HCT116 (cell line): ENCODE data around the gene LPAR2. TPM values are rescaled to one million over a fixed set of nuclear protein-coding genes. Genes with fewer than 3 reads are reported as not detected.

Experiments
- ATAC-seq: fragments of 200-7000 bp; cut with Tn5 transposase; 2 replicates; pipeline ENCODE4 v1.9.1; 2020; ENCODE audit warnings: mild to moderate bottlenecking, moderate library complexity
- BruUV-seq: library from RNA; stranded (reverse); fragments of 400-500 nt; replicated peaks from 2 replicates; lab custom pipeline; 2021; lab: Mats Ljungman, UMichigan
- CTCF ChIA-PET: fragments of 300-600 bp; sonication (Branson Sonifier 250); formaldehyde crosslinking; loops from one replicate; lab custom pipeline; 2021; ENCODE audit warnings: antibody characterized with exemption; lab: Charles Lee
- POLR2A ChIA-PET: fragments of 300-600, 350-600 bp; sonication (Branson Sonifier 250); formaldehyde crosslinking; loops from one replicate; lab custom pipeline; 2021; ENCODE audit warnings: antibody characterized with exemption; lab: Charles Lee
- RAD21 ChIA-PET, 2 experiments: fragments of 300-600 bp; sonication (Branson Sonifier 250); formaldehyde crosslinking; loops; one replicate each; lab custom pipeline; 2023; ENCODE audit warnings: low total read pairs in 2 of 2; ENCODE audit not compliant: uncharacterized antibody in 2 of 2, unreplicated experiment in 2 of 2, low non-redundant PET in 1 of 2; lab: Charles Lee
- DNase-seq: peaks from one replicate; pipeline ENCODE4 v3.0.0-alpha.2; 2010; ENCODE audit warnings: low read depth, low spot score
- H2AFZ ChIP-seq: fragments of 200-600 bp; shearing (Covaris generic), sonication (generic); 2 replicates; pipeline ENCODE4 v1.6.1; 2017; ENCODE audit warnings: low read depth, mixed run types, mixed read lengths, antibody characterized with exemption, low read length; ENCODE audit not compliant: poor library complexity, severe bottlenecking
- H3K27ac ChIP-seq: 2 replicates; pipeline ENCODE4 v1.5.1; 2012; ENCODE audit warnings: low read depth, low read length
- H3K27me3 ChIP-seq: fragments of 200-600 bp; sonication (generic); 2 replicates; pipeline ENCODE4 v1.6.1; 2016; ENCODE audit warnings: mixed run types, low read length, mixed read lengths; ENCODE audit not compliant: insufficient read depth
- H3K36me3 ChIP-seq, 2 experiments: fragments of 200-500 bp in 1 of 2; fragments of 200-600 bp in 1 of 2; sonication (Bioruptor generic) in 1 of 2; sonication (generic) in 1 of 2; 2 replicates each; pipeline versions ENCODE4 v1.5.1 to v1.6.1; 2014 to 2016; ENCODE audit warnings: low read length in 2 of 2, inconsistent platforms in 1 of 2, mixed read lengths in 1 of 2, mixed run types in 1 of 2; ENCODE audit not compliant: insufficient read depth in 2 of 2, control insufficient read depth in 1 of 2
- H3K4me1 ChIP-seq, 2 experiments: fragments of 200-600 bp in 1 of 2; sonication (generic) in 1 of 2; 2 replicates each; pipeline versions ENCODE4 v1.5.1 to v1.6.1; 2012 to 2017; ENCODE audit warnings: low read length in 2 of 2, inconsistent platforms in 1 of 2, mild to moderate bottlenecking in 1 of 2, mixed read lengths in 1 of 2, mixed run types in 1 of 2, moderate library complexity in 1 of 2; ENCODE audit not compliant: insufficient read depth in 2 of 2, control insufficient read depth in 1 of 2
- H3K4me2 ChIP-seq: fragments of 200-600 bp; sonication (generic); 2 replicates; pipeline ENCODE4 v1.6.1; 2017; ENCODE audit warnings: mixed run types, low read length, mixed read lengths
- H3K4me3 ChIP-seq, 2 experiments: fragments of 200-600 bp in 1 of 2; sonication (generic) in 1 of 2; replicated peaks in 1 of 2; 2 replicates each; pipeline ENCODE4 v1.5.1; 2011 to 2016; ENCODE audit warnings: low read length in 2 of 2, control low read depth in 1 of 2, low read depth in 1 of 2, mild to moderate bottlenecking in 1 of 2, mixed read lengths in 1 of 2, mixed run types in 1 of 2
- H3K79me2 ChIP-seq: fragments of 200-600 bp; sonication (generic); 2 replicates; pipeline ENCODE4 v1.6.1; 2017; ENCODE audit warnings: mild to moderate bottlenecking, mixed run types, low read length, moderate library complexity, mixed read lengths; ENCODE audit not compliant: insufficient read depth
- H3K9ac ChIP-seq: fragments of 200-600 bp; sonication (generic); 2 replicates; pipeline ENCODE4 v1.6.1; 2016; ENCODE audit warnings: low read length, mixed read lengths
- H3K9me2 ChIP-seq: fragments of 200-600 bp; sonication (generic), shearing (Covaris generic); 2 replicates; pipeline ENCODE4 v1.6.1; 2017; ENCODE audit warnings: mixed run types, mild to moderate bottlenecking, moderate library complexity; ENCODE audit not compliant: insufficient read depth
- H3K9me3 ChIP-seq, 2 experiments: fragments of 200-500 bp in 1 of 2; fragments of 200-600 bp in 1 of 2; sonication (Bioruptor generic) in 1 of 2; sonication (generic) in 1 of 2; 2 replicates each; pipeline ENCODE4 v1.6.1; 2014 to 2017; ENCODE audit warnings: low read length in 2 of 2, mixed read lengths in 2 of 2, inconsistent platforms in 1 of 2, low read depth in 1 of 2, mild to moderate bottlenecking in 1 of 2, mixed run types in 1 of 2, moderate library complexity in 1 of 2; ENCODE audit not compliant: control insufficient read depth in 1 of 2, insufficient read depth in 1 of 2
- H4K20me1 ChIP-seq: fragments of 200-600 bp; sonication (generic), shearing (Covaris generic); 2 replicates; pipeline ENCODE4 v1.6.1; 2017; ENCODE audit warnings: mixed run types, mild to moderate bottlenecking, moderate library complexity; ENCODE audit not compliant: insufficient read depth
- ATF3 ChIP-seq: IDR thresholded peaks from 2 replicates; pipeline ENCODE4 v1.6.1; 2012
- CBX3 ChIP-seq: IDR thresholded peaks from 2 replicates; pipeline ENCODE4 v1.6.1; 2012; ENCODE audit warnings: low read depth
- CEBPB ChIP-seq: IDR thresholded peaks from 2 replicates; pipeline ENCODE4 v1.6.1; 2012; ENCODE audit warnings: low read depth
- EGR1 ChIP-seq: IDR thresholded peaks from 2 replicates; pipeline ENCODE4 v1.6.1; 2012; ENCODE audit warnings: low read depth
- ELF1 ChIP-seq: IDR thresholded peaks from 2 replicates; pipeline ENCODE4 v1.6.1; 2012; ENCODE audit warnings: low read depth, borderline replicate concordance
- EZH2 ChIP-seq: fragments of 200-600 bp; sonication (generic); IDR thresholded peaks from 2 replicates; pipeline ENCODE4 v1.6.1; 2017; ENCODE audit warnings: antibody characterized with exemption, mixed run types
- EZH2phosphoT487 ChIP-seq: fragments of 200-600 bp; IDR thresholded peaks from 2 replicates; pipeline ENCODE4 v1.6.1; 2018; ENCODE audit warnings: antibody characterized with exemption, borderline replicate concordance
- MAX ChIP-seq: IDR thresholded peaks from 2 replicates; pipeline ENCODE4 v1.6.1; 2012
- POLR2A ChIP-seq: IDR thresholded peaks from 2 replicates; pipeline ENCODE4 v1.7.0; 2011; ENCODE audit warnings: borderline replicate concordance; ENCODE audit not compliant: insufficient read depth, insufficient read length; ENCODE audit errors: extremely low read depth
- POLR2AphosphoS5 ChIP-seq: IDR thresholded peaks from 2 replicates; pipeline ENCODE4 v1.6.1; 2011; ENCODE audit warnings: mild to moderate bottlenecking, low read depth, low read length, moderate library complexity
- RAD21 ChIP-seq: IDR thresholded peaks from 2 replicates; pipeline ENCODE4 v1.6.1; 2012; ENCODE audit warnings: low read depth, mild to moderate bottlenecking
- SP1 ChIP-seq: IDR thresholded peaks from 2 replicates; pipeline ENCODE4 v1.6.1; 2012; ENCODE audit warnings: low read depth
- TCF7L2 ChIP-seq: IDR thresholded peaks from 2 replicates; pipeline ENCODE4 v1.7.0; 2011; ENCODE audit warnings: borderline replicate concordance, inconsistent platforms; ENCODE audit not compliant: insufficient read depth, insufficient read length; ENCODE audit errors: extremely low read depth
- YY1 ChIP-seq: IDR thresholded peaks from 2 replicates; pipeline ENCODE4 v1.6.1; 2011; ENCODE audit warnings: low read length, low read depth, moderate library complexity, mild to moderate bottlenecking; ENCODE audit not compliant: insufficient replicate concordance; ENCODE audit errors: extremely low read depth
- ZFX ChIP-seq: fragments of 450-650 bp; IDR thresholded peaks from 2 replicates; pipeline ENCODE4 v1.6.1; 2017
- intact Hi-C: fragments of 100-400 bp; cut with micrococcal nuclease; formaldehyde crosslinking; loops from 2 replicates; pipeline ENCODE4 v1.10.0; 2022
- total RNA-seq: library from RNA; stranded (reverse); gene quantifications from one replicate; pipeline ENCODE4 v1.2.1, GENCODE V29; 2021; ENCODE audit not compliant: unreplicated experiment

LPAR2 gene
- total RNA-seq, 1 experiment from 2014 or later = 28.2 TPM

DNA sequence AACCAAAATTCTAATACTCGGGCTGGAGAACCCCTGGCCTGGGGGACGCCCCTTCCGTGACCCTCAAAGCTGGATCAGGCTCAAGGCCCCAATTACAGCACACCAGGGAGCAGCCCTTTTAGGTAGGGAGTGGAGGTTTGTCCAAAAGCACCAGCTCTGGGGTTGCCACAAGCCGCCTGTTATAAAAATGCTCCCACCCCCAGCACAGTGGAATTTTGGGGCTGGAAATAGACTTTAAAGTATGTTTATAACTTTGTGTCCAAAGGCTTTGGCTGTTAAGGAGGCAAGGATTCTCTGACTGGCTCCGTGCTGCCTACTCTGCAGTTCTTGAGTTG, 16.0 kb upstream of the LPAR2 start:
- Histone ChIP-seq H3K36me3 (peaks cover 11 to 22% of the 10 kb centered on the region in 2 experiments; a peak in 3 of 4 replicates), H2AFZ (no peak overlapping the region), H3K4me2 (peak overlapping the region; percentile 99), H3K27me3 (no peaks in the 10 kb centered on the region), H3K9me2 (no peaks in the 10 kb centered on the region), H3K9me3 (no peaks in the 10 kb centered on the region), H3K79me2 (no peaks in the 10 kb centered on the region), H4K20me1 (no peaks in the 10 kb centered on the region), H3K9ac (peak overlapping the region; percentile 83), H3K4me1 (peaks cover 0 to 14% of the 10 kb centered on the region in 2 experiments; a peak in 2 of 4 replicates), H3K4me3 (peak overlapping the region in 1 of 2 experiments; percentile 94; a peak in 3 of 4 replicates), H3K27ac (peak overlapping the region; percentile 75)
- TF ChIP-seq POLR2AphosphoS5 = no peak
- TF ChIP-seq CEBPB = no peak
- no peak for TF ChIP-seq EZH2phosphoT487
- TF ChIP-seq ATF3 = no peak
- no peak for TF ChIP-seq CBX3
- TF ChIP-seq MAX = no peak
- TF ChIP-seq YY1 = no peak
- TF ChIP-seq ZFX = no peak
- no peak for TF ChIP-seq POLR2A
- TF ChIP-seq TCF7L2 = no peak
- no peak for TF ChIP-seq SP1
- no peak for TF ChIP-seq RAD21
- no peak for TF ChIP-seq ELF1
- no peak for TF ChIP-seq EZH2
- no peak for TF ChIP-seq EGR1
- no TSS peak for BruUV-seq
- intact Hi-C loops = loop anchor here (1.0 kb wide), 1 partner anchor 112 kb away; no protein-coding TSS in a partner anchor
- no peak for ATAC-seq
- RAD21 ChIA-PET = interaction anchor here in 1 of 2 experiments (0.9 kb wide), 1 partner anchor 66 kb away, joined by 3 read pairs; no protein-coding TSS in a partner anchor
- CTCF ChIA-PET = interaction anchor here (0.7 to 1.7 kb wide), 3 partner anchors 90 to 128 kb away, joined by 3 to 21 read pairs (median 4); partner anchors contain the start of gene NDUFA13
- DNase-seq = no peak
- POLR2A ChIA-PET = no interaction called here
